Activated CD4-positive, alpha-beta T cell treated with anti-CD3 and anti-CD28 coated beads for 24 hours (primary cell): Measurements from ENCODE around the gene DACH1.

ENCODE experiments used
- DNase-seq, 2 donors: peaks; one replicate each; pipeline ENCODE4 v3.0.0-alpha.2; 2020; ENCODE audit warnings: low read depth in 2 of 2

Gene DACH1

DNA sequence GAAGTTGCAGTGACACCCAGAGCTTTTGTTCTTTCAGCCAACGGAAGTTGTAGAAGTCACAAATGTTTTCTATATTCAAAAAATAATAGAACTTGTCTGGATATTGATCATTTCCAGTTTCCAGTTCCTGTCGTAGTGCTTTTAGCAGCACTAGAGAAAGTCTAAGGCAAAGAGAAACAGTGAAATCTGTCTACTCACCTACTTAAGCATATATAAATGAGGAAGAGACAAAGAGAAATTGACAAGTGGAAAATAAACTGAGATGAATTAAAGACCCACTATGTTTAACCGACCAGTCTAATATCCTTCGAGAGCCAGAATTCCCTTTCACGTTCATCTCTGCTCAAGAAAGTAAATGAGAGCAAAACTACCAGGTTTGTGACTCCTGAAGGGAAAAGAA is 36.7 kb downstream of the DACH1 start:
- DNase-seq: no peak

DNA sequence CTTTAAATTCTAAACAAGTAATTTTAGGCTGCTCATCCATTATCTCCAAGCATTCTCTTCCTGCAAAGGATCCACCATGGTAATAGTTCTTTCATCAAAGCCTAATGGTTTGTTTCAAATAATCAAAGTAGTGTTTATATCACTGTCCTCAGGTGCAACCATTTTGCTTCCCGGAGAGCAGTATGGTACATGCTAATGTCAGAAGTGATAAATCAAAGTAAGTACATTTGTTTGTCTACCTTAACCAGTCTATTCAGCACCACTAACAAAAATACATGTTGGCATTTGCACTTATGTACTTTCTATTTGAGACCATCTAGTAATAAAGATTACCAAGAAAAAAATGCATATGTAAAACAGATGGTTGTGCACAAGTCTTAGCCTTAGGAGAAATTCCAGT is 37.5 kb downstream of the DACH1 start:
- no peak for DNase-seq

DNA sequence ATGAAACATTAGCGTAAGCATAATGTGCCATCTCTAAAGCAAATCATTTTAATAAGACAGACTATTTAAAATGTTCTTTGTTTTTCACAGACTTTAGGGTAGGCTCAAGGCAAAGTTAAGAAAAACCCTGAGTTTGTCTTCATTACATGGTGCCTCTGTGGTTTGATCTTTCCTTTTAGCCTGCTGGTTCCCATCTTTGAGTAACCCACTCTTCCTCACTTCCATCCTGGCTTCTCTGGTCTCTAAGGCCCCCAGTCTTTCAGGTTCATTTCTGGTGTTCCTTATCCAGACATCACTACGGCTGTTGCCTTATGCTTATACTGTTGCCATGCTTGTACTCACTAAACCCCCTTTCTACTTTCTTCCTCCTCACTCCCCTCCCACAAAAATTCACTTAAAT is 38.4 kb downstream of the DACH1 start:
- DNase-seq: no peak

DNA sequence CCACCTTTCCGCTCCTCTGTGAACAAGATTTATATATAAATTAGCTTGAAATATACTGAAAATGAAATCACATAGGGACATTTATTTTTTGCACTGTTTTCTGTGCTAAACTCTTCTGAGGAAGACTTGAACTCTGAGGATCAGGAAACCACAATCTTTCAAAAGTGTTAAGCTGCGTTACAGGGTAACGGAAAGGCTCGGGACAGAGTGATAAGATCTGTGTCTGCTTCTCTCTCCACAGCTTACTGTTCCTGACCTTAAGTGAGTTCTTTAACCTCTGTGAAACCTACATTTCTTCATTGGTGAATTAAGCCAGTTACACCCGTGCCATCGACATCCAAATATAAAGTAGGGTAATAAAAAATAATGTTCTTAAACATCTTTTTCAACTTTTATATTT is 38.9 kb downstream of the DACH1 start:
- no peak for DNase-seq

DNA sequence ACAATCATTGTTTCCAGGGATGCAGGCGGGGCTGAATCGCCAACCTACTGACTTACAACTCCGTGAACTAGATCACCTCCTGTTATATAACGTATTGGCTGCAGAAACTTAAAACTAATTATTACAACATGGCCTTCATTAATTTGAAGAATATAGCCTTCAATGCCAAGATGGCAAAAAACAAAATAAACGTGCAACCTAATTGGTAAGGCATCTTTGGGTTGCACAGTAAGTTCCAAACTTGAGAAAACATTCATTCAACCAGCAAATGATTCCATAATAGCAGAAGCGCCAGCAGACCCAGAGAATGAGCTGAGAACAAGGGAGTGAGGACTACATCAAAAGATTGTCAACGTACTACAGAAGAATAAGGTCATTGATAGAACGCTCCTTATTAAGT is 39.8 kb downstream of the DACH1 start:
- no peak for DNase-seq

DNA sequence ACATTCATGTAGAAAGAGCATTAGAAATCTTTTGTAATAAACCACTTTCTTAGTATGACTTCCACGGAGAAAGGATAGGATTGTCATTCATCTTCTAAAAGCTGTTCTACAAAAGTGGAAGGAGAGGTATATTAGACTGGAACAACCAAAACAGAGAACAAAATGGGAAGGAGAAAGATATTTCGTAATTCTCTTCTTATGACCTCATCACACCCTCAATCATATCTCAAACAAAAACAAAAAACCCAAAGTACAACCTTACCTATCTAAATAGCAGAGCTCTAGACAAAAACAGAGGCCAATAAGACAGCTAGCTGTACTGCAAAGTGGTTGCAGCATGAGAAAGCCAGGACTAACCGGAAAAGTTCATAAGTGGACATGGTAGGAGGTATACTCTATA is 46.3 kb downstream of the DACH1 start:
- no peak for DNase-seq

DNA sequence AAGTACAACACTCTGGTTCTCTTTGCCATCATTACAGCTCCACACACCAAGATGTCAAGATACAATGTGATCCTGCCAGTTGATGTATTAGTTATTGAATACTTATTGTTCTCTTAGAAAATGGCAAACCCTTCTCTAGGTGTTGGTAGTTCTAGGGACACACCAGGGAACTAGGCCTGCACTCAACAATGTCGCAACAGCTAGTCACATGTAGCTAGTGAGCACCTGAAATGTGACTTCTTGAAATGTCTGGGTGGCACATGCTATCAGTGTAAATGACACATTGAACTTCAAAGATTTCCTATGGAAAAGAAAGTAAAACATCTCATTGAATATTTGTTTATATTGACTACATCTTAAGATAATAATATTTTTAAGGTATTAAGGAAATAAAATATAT is 49.7 kb downstream of the DACH1 start:
- DNase-seq: no peak

DNA sequence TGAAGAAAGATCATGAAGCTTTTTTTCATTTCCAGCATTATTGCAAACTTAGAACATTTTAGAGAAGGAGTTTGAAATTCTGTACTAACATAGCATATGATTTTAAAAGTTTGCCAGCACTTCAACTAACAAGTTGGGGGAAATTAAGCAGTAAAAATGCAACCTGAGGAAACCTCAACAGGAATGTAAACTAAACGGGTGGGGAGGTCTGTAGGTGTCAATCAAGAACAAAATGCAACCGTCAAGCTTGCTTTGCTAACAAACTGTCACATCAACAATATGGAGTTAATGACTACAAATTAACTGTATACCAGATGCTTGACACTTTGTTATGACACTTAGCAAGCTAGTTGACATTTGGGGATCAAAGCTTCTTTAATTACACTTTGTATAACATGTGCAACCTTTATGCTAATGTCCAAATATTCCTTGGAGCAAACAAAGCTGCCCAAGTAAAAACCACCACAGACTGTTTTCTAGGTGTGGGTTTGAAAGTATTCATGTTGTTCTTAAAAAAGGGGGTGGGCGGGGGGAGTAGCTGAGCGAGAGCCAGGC is 52.1 kb downstream of the DACH1 start:
- no peak for DNase-seq

DNA sequence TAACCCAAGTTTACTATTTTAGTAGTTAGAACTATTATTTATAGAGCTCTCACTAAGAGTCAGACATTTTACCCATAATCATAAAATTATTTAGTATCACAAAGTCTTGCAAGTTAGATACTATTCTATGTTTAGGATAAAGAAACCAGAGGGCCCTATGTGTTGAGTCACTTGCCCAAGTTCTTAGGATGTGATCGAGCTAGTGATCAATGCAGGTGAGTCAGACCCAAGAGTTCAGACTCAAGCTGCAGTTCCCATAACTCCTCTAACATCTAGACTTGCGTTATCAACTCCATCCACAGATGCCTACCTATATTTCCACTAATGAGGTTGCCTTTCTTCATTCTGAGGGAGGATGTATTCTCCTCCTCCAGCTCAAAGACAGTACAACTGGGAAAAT is 53.8 kb downstream of the DACH1 start:
- no peak for DNase-seq

DNA sequence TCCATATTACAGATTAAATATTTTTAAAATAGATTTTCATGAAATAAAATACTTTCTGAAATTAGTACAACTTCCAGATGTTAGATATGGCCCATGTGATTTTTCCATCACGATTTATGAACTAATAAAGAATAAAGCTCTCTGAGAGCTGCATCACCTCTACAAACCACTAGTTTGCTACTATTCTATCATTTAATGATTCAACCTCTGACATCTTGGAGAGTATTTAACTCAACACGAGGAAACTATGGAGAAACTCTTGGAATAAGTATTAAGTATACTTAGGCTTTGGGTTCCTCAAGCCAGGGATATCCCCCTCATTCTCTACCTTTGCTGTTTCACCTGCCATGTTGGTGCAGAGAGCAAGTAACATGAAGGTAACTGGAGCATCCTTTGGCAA is 55.7 kb downstream of the DACH1 start:
- no peak for DNase-seq

DNA sequence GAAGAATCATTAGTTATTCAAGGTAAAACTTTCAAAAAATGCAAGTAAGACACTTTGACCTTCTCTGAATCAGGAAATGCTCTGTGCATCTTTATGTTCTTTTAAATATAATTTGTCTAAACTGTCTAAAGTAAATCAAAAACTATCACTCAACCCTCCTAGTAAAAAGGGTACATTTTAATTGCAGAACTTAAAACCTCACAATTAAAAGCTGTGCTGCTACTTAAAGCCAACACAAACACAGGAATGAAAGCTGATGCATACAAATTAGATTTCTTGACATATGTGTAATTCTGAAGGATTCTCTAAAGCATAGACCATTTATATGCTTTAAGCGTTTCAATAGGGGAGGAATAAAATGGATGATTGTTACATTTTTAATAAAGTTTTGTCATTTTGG is 58.3 kb downstream of the DACH1 start:
- no peak for DNase-seq

DNA sequence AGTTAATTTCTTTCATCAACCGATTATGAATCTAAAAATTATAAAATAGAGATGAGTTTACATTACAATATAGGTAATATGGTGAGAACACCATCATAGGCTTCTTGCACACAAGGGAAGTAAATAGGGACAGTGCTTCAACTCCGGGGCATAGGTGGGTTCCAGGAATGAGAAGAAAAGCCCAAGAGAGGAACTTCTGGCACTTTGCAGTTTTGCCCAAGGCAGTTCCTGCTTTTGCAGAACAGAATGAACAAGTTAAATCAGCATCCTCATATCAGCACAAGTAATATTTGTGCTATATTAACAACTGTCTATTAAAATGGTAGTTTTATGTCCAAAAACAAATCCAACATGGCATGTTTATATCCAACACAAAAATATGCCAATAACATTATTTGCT is 60.1 kb downstream of the DACH1 start:
- no peak for DNase-seq

DNA sequence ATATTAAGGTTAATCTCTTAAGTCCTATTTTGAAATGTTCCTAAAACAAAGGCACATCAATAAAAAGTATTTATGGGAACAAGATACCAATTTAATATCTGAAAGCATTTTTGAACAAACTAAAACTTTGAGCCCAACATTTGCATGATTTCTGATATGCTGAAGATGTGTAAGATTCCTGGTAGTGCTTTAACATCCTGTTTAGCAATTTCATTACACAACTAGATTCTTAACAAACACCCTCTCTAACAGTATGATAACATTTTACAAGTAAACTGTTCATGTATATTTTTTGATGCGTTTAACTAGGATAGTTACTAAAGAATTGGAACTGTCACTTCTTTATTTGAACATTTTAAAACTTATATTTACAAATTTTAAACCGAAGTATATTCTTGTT is 63.9 kb downstream of the DACH1 start:
- DNase-seq: no peak

DNA sequence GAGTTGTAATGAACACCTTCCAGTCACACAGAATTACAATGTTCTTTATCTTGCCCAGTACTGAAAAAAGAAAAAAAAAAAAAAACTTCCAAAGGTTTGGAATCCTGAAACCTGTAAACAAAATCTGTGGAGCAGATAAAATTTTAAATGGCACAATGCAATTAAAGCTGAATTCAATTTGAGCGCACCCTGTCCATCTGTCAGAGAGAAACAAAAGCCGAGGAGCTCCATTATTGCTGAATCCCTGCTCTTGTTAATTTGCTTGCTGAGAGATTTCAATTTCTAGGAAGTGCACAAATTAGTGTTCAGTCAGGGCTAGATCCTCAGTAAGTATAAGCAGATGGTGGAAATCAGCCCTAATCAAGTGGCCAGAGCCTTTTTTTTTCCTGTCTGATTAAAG is 65.2 kb downstream of the DACH1 start:
- DNase-seq: no peak

DNA sequence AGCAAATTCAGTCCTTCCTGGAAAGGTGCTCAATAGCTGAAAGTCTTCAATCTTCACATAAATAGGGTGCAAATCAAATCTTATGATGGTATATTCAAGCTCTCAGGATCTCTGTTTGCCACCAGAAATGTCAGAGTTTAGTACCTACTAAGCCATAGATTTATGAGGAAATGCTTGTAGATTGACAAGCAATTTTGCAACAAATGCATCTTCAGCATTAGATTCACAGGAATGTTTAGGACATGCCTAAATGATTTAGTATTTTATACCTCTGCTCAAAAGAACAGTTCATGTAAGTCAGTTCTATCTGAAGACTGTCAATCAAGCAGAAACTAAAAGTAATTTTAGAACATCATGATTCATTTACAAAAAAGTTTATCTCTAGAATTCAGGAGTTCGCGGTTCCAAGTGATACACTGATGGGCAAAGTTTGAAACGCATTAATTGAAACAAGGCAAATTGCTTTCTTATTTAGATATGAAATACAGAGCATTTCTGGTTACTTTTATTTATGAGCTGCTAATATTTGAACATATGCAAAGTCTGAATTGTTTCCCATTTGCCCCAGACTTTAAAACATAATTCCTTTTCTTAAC is 65.7 kb downstream of the DACH1 start:
- no peak for DNase-seq

DNA sequence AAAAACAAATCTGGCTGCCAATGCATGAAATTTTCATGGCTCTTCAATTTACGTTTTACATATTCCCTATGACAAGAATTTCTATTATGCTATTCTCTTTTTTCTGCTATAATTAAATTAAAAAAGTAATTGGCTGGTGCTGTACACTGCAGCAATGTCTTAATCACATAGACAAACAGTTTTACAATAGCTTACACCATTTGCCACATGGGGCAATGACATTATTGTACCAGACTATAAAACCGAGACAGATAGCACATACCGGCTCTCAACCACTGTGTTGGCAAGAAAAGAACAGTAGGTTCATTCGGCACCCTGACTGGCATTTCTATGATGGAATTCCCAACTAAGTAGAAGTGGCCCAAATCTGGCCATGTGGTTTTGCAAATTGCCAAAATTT is 67.7 kb downstream of the DACH1 start:
- DNase-seq: no peak

DNA sequence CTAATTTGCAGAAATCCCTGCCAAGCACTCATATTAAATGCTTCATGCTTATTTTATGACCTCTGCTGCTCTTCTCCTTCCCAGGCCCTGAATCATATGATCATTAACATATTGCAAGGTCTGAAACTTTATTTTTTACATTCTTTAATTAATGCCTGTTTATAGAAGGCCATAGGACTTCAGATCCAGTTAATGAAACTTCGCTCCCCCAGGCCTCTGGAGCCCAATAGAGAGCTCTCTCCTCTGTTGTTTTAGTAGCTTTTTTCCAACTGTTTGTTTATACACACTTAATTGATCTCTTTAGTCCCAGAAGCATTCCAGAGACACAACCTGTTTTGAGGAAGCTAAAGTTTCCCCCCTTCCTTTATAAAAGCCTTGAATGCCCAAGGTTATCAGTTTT is 68.3 kb downstream of the DACH1 start:
- DNase-seq: no peak

DNA sequence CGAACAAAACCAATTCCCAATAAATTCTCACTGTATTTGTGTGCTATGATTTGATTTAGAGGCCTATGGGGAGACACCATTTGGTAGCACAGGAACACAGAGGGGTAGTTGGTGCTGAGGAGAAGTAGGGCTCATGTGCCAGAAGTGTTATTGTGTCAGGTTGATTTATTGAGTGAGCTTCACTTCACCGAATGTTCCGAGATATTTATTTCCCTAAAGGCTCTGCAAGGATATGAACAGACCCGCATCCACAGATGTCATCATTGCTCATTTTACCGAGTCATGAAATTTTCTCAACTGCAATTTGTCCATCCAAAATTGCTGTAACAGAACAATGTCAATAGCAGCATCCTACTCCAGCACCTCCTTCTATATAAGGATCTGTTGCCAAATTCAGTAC is 69.5 kb downstream of the DACH1 start:
- DNase-seq: no peak

DNA sequence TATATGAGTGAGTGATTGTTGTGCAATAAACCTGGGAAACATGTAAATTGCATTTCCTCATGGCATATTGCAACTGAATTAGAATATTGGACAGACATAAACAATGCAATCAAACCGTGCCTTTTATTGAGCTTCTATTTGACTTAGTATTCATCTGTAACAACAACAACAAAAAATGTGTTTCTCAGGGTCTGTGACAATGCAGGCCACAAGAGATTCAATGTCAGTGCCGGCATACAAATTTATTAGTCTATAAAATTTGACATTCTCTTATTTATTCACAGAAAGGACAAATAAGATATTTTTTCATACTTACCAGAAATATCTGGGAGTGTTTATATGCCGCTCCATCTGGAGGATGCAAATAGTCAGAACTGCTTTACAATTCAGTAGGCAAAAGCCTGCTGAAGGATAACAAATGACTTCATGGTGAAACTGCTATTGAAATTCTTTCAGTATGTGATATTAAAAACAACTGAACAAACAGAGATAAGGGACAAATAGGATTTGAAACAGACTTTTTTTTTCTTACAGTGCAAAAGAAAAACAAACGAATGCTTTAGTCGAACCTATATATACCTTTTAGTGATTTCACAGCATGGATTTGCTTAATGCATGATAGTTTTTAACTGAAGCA is 77.2 kb downstream of the DACH1 start:
- no peak for DNase-seq

DNA sequence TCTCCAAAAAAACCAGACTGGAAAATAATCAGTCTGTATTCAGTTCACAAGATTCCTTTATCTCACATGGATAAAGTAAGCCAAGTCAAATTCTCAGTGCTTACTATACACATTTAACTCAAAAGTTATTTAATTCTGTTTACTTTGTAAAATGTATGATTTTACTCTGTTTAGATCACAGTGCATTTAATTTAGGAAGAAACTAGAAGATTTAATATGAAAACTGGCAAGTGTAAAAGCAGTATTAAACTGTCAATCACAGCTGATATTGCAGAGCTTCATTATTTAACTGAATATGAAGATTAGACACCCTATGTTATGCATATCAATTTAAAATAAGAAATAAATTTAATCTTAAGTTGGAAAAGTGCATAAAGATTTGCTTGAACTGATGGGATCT is 78.0 kb downstream of the DACH1 start:
- DNase-seq: no peak

DNA sequence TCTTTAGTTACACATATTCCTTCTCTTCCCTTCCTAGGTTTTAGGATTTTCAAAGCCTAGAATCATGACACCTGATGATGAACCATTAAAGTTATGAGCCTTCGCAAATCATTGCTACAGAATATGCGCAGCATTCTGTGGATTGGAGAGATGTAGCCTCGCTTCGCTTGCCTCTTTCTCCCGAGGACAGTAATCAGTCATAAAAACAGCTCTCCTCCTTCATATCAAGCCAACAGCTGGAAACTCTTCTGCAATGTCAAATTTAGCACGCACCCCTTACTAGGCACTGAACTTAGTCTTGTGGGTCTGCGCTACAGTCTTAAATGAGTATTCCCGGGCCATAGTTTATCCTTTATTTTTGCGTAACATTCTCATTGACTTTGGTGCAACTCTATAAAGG is 79.6 kb downstream of the DACH1 start:
- DNase-seq: no peak

DNA sequence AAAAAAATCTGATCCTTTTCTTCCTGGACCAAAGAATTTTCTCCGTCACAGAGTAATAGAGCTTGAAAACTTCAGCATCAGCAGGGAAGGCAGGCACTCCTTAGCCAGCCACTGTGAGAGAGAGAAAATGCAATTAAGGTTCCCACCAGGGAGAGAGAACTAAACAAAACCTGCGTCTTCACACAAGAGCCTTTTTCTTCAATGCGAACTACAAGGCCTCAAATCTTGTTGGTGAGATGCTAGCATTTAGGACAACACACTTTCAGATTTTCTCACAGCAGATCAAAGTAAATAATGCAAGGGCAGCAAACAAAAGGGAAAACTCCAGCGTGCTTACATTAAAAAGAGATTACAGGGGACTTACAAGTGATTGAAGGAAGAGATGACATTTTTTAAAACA is 80.1 kb downstream of the DACH1 start:
- DNase-seq: no peak

DNA sequence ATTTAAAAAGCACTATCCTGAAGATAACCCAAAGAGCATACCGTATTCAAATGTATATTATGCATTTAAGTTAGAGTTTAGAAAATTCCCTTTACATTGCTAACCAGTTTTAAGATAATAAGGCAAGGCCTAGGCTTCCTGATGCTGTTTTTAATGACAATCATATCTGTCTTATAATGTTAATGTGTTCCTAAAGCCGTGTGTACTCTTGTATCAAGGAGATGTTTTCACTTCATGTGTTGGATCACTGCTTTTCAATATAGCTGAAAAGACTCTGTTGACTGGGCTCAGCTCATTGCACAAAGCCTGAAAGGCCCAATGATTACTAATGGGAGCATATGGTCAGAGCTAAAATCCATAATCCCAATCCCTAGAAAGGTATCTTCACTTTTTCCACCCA is 81.6 kb downstream of the DACH1 start:
- no peak for DNase-seq

DNA sequence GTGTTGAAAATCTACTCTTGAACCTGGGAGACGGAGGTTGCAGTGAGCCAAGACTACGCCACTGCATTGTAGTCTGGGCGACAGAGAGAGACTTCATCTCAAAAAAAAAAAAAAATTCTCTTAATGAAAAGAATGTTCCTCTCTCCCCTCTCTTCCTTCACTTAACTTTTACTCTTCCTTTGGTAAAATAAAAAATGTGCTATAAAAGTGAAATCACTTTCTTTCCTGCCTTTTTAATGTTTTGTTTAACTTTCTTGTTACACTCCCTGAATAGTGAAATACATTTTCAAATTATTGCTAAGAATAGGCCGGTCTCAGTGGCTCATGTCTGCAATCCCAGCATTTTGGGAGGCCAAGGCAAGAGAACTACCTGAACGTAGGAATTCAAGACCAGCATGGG is 86.5 kb downstream of the DACH1 start:
- no peak for DNase-seq
